HG02623 (cell line): ENCODE measurements around the gene LRFN2.

Experiments
- ATAC-seq: cut with Tn5 transposase; IDR thresholded peaks from one replicate; pipeline ENCODE4 v1.9.1; 2021; ENCODE audit warnings: moderate library complexity; ENCODE audit not compliant: unreplicated experiment

LRFN2 gene

DNA sequence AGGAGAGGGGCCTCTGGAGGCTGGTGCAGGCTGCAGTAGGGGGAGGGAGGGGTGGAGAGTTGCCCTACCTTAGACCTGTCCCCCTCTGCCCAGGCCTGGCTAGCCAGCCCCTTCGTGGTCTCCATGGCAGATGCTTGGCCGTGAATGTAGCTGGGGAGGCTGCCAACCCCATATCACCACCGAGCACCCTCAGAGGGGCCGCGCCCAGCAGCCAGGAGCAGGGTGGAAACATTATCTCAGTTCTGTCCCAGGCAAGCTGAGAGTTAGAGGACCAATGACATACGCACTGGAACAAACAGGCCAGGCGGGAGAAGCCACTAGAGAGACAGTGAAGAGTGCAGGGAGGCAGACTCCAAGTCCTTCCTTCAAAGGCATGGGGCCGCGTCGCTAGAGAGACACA lies 66.5 kb downstream of the LRFN2 start:
- ATAC-seq = no peak

DNA sequence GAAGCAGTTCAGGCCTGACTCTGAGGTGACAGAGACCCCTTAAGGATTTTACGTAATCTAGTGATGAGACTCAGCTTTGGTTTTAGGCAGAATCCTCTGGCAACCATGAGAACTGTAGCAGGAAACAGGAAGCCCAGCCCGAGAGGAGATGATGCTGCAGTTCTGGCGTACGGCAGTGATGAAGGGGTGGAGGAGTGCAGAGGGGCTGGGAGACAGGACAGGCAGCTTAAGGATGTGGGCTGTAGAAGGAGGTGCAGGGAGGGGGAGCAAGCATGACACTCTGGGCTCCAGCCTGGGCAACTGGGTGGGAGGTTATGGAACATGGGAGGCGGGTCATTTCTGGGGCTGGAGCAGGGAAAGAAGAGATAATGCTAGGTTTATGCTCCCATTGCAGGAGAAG lies 67.1 kb downstream of the LRFN2 start:
- ATAC-seq = no peak

DNA sequence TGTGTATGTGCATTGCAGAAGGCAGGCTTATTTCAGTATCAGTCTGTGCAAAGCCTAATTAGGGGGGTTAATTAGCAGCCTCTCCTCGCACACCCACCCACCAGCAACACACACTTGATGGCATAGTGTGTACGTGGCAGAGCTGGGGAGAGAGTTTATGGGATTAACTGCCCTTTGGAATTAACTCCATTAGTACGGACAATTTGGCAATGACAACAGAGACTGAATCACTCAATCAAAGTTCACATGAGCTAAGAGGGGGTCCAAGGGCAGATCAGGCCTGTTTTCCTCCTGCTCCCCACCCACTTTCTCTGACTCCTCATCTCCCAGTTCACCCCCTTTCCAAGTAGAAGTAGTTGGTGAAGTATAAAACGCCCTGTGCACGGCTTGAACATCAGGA lies 69.5 kb downstream of the LRFN2 start:
- no peak for ATAC-seq

DNA sequence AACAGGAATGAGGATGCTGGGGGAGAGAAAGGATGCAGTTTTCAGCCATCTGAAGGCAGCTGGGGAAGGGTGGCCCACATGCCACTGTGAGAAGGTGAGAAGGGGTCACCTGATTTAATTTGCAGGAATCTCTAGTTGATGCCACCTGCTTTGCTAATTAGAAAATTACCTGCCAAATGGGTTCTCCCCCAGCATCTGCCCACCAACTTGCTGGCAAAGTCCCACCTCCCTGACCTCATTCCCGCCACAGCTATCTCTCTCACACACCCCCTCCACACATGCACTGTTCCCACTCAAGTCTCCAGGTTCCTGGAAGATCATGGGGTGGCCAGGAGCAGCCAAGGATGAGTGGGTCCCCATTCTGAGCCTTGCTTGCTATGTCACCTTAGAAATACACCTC lies 70.7 kb downstream of the LRFN2 start:
- ATAC-seq = no peak

DNA sequence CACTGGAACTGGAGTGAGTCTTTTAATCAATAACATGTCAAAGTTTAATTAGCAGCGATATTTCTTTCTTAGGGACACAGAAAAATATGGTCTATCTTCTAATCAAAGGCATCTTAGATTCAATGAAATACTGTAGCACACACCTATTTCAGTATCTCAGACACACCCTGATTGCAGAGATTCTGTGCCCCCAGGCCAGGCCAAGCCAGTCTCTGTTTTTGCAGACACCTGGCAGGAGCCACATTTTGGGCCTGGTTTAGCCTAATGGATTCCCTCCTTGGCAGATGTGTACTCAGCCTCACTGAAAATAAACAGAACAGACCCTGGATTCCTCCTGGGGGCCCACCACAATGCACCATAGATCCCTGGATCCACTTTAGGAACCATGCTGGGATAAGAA lies 74.8 kb downstream of the LRFN2 start:
- no peak for ATAC-seq

DNA sequence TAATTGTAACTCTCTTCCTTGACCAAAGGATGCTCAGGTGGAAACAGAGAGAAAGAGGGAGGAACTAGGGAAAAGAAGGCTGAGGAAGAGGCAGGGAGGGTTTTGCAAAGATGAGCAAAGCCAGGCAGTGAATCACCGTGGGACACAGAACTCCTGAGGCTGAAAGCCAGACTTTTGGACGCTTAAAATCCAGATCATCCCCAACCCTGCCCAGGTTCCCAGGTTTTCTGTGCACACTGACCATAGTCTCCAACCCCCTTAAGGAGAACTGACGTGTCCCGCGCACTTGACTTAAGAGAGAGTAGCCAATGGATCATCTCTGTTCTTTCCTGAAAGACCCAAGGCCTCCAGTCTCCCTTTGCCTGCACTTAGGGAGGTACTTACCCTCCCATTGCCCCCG lies 75.3 kb downstream of the LRFN2 start:
- no peak for ATAC-seq

DNA sequence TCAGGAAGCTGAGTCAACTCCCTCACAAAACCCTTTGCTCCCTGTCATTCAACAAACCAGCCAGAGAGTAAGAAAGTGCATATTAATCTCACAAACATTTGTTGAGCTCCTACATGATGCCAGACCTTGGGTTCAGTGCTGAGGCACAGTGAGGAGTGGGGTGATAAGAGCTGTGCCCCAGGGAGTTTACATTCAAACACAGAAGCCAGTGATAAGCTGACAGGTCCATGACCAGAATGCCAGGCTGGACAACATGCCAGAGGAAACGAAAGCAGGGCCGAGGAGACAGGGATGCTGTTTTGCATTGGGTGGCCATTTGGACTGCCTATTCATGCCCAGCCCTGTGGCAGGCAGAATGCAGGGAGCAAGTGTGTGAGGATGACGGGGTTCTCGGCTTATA lies 76.7 kb downstream of the LRFN2 start:
- ATAC-seq = no peak

DNA sequence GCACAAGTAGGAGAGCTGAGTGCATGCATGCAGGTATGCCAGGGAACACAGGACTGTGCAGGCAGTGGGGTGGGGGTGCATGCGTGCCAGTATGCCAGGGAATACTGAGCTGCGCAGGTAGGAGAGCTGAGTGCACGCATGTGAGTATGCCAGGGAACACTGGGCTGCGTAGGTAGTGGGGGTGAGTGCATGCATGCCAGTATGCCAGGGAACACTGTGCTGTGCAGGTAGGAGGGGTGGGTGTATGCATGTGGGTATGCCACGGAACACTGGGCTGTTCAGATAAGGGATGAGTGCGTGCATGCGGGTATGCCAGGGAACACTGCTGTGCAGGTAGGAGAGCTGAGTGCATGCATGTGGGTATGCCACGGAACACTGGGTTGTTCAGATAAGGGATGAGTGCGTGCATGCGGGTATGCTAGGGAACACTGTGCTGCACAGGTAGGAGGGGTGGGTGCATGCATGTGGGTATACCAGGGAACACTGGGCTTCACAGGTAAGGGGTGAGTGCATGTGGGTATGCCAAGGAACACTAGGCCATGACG lies 77.4 kb downstream of the LRFN2 start:
- ATAC-seq = no peak

DNA sequence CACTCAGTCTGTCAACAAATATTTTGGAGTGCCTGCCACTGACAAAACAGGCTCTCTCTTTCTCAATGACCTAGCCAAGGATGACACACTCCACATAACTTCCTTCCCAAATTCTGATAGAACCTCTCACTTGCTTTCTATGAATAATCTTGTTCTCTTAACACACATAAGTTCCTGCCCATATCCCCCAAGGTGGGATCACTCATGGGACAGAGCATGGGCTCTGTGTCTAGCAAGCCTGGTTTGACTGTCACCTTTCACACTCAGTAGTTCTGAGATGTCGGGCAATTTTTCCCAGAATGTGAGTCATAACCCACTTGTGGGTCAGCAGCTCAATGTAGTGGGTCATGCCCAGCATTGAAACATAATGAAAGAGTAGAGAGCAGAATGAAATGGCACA lies 78.1 kb downstream of the LRFN2 start:
- no peak for ATAC-seq

DNA sequence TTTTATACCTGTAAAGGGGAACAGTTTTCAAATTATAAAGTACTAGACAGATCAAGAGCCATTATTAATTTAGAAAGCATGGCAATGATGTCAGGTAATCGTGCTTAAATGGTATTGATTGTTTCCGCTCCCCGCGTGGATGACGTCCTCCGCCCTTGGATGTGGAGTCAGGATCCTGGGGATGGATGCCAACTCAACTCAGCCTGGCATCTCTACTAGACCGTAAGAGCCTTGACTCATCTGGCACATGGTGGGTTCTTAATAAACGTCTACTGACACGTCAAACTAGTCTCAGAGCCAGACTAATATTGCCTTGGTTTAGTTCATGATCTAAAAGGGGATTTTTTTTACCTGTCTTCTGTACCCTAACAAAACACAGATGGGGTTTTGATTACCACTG lies 80.2 kb downstream of the LRFN2 start:
- ATAC-seq = no peak

DNA sequence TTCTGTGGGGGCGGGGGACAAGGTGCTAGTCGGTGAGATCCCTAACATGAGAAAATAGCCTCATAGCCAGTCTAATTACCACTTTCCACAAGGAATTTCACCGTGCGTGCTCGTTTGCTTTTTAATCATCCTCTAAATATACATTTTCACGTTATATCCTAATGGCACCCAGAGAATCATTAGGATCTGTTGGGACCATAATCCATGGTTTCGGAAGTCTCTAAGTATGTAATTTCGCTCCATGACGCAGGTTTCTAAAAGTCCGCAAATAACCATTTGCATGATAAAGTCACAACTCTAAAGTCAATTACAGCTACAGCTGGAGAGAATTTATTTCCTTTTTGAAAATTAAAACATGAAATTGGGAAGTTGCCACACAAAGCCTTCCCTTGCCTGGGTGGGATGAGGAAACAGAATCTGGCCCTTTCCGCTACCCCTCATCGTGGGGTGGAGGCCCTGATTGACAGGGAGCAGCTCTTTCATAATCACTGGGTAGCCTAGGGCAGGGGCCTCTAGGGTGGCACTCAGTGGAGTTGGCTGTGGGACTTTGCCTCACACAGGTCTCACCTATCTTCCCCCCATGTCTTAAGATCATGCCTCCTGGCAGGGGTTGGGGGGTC lies 81.9 kb downstream of the LRFN2 start:
- no peak for ATAC-seq

DNA sequence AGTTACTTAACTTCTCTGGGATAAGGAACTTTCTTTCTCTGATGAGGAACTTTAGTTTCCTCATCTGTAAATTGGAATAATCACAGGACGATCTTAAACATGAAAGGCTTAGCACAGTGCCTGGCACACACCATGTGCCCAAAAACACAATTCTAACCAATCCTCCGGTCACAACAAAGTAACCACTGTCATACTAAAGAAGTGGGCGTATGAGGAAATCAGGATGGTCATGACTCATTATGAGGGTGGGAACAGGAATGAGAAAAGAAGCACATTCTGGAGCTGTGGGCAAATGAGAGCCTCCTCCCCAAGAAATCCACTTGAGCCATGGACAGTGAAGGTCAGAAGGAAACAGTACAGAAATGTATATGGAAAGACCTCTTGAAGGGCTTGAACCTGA lies 82.9 kb downstream of the LRFN2 start:
- ATAC-seq = no peak

DNA sequence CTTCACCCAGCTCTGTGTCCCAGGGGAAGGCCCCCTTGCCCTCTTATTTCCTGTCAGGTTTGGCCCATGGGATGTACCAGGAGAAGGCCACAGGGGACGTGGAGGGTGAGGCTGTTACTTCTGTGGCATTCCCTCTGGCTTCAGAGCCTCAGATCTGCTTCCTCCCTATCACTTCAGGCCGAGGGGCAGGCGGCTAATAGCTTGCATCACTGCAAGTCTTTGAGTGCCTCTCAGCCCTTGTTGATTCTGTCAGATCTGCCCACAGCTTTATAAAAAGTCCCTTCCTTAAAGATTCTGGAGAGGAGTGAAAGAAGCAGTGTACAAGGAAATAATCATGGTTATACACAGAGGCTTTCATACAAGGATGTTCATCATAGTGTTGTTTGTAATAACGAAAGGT lies 86.9 kb downstream of the LRFN2 start:
- no peak for ATAC-seq

DNA sequence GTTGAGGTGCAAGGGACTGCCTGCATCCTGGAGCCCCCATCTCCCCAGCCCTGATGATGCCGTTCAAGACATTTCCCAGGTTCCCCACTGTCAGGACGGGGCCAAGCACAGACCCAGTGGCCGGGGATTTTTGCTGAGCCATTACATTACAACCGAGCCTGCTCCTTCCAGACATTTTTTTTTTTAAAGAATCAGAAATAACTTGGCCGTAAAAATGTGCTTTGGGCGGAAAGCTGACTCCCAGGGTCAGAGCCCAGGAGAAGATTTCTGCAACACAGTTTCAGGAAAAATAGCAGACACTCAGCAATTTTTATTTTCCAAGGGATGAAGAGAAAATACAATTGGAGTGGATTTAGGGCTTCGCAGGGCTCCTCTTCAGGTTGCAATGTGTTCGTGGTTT lies 87.9 kb downstream of the LRFN2 start:
- ATAC-seq = no peak

DNA sequence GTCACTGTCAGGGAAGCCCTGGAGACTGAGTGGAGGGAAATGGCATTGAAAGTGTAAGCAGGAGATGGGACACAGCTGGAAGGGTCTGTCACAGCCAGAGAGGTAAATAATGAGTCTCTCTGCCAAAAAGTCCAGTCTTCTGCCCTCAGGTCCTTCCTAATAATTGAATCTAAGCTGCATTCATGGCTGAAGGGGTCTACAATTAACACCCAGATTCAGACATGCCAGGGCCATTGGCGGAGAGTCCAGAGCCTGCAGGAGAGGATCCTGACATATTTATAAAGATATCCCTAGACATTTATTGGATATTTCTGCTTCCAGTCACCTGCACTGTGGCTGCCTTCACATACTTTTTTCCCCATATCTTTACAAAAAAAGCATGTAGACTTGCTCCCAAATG lies 89.0 kb downstream of the LRFN2 start:
- no peak for ATAC-seq

DNA sequence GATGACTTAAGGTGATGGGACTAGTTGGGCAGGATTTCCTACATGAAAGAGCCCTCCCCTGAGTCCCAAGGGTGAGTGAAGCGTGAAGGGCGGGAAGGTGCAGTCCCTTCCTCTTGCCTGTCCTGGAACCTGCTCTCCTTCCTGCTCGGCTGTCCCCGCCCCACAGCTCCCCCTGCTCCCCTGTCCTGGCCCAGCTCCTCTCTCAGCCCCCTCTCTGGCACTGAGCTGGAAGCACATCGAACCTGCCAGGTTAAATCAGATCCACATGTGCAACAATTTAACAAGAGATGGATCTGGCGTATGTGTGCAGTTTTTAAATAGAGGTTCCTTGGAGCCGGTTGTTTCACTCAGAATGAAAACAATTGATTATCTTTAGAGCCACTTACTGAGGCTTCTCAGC lies 95.0 kb downstream of the LRFN2 start:
- no peak for ATAC-seq

DNA sequence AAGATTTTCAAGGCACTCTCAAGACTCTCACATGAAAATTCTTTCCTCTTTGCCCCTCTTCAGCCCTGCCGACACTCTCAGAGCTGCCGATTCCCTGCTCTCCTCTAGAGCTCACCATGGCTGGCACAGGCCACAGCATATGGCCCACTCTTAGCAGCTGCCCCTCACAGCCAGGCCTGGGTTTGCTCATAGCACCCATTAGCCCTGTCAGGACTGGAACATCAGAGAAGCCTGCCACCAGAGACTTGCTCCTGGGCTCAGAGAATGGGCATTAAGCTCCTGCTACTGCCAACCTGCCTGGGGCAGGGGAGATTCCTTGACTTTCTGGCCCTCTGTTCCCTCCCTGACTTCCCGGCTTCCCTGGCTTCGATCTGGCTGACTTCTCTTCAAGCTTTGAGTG lies 96.7 kb downstream of the LRFN2 start:
- no peak for ATAC-seq

DNA sequence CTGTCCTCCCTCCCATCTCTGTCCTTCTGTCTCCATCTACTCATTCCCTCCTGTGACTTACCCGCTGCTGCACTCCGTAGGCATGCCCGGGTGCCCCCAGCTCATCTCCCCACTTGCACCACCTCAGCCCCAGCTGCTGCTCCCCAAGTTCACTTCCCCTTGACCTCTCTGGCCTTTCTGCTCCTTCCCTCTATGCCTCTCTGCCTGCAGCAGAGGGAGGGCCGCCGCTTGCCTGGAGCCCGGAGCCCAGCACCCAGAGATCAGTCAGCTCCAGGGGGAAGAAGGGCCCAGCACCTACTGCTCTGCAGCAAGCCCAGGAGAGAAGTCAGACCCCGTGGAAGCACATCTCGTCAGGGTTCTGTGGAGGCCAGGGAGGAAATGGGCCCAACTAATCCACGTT lies 97.4 kb downstream of the LRFN2 start:
- no peak for ATAC-seq

DNA sequence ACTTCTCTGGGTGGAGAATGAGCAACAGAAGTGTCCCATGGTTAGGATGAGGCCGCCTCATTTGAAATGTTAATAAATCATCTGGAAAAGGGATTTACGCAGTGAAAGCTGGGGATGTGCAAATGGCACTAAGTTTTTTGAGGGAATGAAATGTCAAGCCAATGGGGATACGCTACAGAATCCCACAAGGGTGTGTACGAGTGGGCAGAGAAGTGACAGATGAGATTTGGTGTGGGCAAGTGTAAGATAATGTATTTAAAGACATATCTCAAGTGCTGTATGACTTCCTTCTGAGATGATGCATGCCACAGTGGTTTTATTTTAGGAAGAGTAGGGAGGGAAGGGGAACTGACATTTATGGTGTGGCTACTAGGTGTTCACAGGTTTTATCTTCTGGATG lies 100.6 kb downstream of the LRFN2 start:
- ATAC-seq = no peak

DNA sequence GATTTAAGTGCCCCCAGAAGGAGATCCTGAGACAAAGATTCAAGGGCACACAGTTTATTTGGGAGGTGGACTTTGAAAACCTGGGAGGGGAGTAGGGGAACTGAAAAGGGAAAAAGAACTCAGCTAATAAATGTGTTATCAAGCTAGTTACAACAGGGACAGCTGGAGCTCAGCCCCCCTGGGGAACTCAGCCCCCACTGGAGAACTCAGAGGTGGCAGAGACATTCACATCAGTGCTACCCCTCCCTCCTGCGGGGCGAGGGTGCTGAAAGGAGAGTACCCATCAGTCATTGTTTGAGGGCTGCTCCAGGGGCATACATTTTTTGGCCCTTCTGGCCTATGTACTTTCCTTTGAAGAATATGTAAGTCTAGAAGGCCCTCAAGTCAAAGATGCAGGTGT lies 101.4 kb downstream of the LRFN2 start:
- ATAC-seq = no peak

DNA sequence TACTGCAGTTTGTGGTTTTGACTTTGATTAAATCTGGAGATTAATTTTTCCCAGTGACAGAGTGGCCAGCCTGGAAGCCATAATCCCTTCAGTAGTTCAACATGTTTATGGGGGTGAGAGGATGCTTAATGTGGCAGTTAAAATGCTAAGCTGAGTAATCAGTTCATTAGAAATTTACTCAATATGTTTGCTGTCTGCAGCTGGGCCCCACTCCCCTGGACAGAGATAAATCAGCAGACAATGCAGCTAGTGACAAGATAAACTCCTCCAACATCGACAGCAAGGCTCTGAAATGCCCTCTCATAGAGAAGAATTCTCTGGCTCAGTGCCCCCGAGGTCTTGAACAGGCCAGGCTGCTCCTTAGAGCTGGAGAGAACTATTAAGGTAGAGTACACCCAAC lies 101.9 kb downstream of the LRFN2 start:
- ATAC-seq = no peak

DNA sequence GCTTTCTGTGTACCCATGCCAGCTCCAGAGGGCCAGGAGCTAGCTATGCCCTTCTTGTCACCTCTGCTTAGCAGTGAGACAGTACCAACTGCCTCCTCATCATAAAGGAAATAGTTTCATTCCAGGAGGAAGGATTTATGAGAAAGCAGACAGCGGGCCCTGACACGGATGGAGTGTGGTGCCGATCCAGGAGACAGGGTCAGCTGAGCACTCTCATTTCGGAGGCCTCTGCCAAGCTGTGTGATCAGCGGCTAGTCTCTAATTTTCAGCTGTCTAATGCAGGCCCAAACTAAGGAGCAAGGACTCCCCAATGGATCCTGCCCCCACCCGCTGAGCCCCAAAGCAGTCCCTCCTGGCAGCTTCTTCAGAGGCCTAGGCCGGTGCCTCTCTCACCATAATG lies 103.1 kb downstream of the LRFN2 start:
- ATAC-seq = no peak

DNA sequence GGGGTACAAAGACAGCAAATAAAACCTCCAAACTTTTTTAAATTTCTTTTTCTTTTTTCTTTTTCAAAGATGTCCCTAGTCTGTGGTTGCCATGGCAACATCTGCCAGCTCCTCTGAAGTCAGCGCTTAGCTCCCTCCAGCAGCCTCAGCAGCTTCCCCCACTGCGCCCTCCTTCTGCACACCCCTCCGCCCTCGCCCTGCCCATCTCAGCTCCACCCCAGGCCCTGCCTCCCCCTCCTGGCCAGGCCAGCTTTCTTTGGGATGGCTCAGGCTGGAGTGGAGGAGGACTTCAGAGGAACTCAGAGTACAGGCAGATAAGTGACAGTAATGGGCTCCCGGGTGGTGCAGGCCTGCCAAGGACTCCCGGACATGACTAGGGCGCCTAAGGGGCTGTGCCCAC lies 104.6 kb downstream of the LRFN2 start:
- no peak for ATAC-seq
